GM19438 (cell line): ENCODE measurements around the gene FGF18.

ENCODE experiments used
- ATAC-seq: cut with Tn5 transposase; IDR thresholded peaks from one replicate; pipeline ENCODE4 v1.9.1; 2021; ENCODE audit warnings: low read depth; ENCODE audit not compliant: unreplicated experiment

FGF18 gene

DNA sequence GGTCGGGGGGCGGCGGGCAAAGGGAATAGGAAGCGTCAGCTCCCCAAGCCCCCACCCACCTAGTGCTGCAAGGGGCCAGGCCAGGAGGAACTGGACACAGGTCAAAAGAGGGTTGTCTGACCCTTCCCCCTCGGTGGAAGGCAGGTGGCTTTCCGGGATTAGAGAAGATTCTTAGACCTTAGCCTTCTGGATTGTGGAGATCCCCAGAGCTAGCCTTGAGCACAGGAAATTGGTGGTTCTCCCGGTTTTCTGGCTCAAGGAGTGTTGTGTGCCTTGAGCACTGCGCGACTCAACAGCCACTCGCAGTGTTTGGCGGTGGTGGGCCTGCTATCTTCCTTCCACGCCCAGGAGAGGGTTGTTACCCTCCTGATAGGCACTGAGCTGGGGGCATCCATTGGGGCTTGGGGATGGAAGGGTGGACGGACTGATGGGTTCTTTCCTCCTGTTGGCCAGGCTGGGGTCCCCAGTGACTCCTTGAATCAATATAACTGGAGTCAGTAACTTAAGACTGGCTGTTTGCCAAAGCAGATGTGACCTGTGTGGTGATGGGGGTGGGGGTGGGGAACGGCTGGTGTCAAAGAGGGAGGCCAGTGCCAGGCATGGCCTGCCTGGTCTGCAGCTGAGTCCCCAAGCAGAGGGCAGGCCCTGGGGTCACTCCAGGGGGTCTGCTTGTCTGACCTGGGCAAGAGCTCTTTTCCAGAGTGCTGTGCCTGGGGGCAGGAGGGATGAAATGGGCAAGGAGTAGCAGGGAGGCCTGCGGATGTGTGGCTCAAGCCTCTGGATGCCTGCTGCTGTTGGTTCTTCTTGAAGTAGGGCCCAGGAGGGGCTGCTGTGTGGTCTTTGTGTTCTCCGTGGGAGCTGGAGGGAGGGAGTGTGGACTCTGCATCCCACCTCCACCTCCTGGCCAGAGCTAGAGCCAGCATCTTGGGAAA lies 2.1 kb downstream of the FGF18 start:
- no peak for ATAC-seq

DNA sequence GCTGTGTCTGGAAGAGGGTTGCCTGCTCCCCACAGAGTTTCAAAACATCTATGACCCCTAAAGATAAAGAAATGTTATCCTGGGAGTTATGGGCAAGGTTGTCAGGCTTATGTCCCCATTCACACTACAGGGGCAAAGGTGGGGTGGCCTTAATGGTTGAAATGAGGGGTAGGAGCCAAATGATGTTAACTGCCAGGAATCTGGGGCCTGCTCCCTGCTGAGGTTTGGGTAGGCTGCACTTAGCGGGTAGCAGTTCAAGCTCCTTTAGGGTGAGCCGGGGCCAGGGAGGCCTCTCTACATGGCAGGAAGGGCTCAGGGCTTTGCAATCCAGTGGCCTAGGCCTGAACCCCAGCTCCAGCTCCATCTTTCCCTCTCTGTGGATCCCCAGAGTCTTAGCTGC lies 3.0 kb downstream of the FGF18 start:
- no peak for ATAC-seq

DNA sequence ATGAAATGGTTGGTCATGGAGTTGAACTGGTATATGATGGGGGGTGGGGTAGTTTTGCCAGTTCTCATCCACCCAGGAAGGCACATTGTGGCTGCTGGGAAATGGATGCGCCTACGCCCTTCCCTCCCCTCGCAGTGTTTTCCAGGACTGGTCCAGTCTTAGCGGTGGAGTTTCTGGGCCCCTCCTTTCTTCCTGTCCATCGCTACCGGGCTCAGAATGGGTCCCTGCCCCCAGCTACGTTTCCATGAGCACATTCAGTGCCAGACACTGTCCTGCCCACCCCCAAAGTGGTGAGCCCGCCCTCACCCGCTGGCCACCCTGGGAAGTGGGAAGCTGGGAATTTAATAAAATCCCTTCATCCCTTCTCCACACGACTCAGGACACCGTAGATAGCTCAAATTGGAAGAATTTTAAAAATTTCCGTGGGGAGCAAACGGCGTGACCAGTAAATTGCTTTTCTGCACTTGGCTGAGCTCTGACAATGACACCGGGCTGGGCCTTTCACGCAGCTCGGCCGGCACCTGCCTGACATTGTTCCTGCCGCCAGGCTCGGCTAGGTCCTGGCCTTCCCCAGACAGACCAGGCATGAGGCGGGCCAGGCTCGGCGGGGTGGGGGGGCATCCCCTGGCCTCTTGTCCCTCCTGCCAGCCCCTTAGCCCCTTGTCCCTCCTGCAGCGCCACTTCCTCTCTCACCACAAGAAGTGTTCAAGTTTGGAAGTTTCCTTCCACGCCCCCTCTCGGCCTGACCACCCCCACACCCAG lies 3.6 kb downstream of the FGF18 start:
- no peak for ATAC-seq

DNA sequence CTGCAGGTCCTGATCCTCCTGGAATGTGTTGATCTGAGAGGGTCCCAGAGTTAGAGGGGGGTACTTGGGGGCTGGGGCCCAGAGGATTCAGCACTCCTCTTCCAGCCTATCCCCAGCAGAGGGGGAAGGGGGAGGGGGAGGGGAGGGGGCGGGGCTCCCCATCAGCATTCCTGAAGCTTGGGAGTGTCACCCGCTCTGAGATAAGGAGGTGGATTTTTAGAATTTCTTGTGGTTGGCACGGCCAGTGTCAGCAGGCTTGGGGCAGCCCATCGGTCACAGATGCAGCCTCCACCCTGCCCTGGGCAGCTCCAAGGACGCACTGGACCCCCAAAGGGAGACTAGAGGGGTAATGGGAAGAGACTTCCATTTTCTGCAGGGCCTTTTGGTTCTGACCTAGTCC lies 5.3 kb downstream of the FGF18 start:
- ATAC-seq = no peak

DNA sequence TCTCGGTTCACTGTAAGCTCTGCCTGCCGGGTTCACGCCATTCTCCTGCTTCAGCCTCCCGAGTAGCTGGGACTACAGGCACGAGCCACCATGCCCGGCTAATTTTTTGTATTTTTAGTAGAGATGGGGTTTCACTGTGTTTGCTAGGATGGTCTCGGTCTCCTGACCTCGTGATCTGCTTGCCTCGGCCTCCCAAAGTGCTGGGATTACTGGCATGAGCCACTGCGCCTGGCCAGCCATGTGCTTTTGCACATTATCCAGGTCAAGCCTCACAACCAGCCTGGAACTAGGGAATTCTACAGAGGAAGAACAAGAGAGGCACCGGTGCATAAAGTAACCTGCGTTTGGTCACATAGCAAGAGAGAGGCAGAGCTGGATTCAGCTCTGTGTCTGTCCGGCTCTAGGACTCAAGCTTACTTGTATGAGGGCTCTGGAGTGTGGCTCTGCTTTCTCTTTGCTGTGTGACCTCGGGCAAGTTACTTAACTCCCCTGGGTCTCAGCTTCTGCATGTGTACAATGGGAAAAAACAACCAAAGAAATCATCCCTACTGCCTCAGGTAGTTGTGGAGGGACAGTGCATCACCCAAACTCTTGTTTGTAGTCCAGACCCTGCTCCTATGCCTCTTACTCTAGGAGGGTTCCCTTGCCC lies 6.3 kb downstream of the FGF18 start:
- no peak for ATAC-seq

DNA sequence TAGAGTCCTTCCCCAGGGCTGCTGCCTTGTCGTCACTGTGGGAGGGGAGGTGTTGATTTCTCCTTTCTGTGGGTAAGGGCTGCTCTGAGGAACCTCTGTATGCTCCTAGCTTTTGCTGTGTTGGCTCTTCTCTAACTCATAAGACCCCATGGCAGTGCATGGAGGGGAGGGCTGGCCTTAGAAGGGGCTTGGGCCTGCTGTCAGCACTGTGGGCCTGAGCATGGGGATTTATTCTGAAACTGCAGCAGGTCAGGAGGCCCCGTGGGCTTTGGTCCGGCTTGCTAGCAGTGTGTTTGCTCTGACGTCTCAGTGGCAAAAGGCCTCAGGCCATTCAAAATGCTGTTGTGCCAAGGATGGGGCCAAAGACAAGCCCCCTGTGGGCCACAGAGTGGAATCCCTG lies 6.8 kb downstream of the FGF18 start:
- no peak for ATAC-seq

DNA sequence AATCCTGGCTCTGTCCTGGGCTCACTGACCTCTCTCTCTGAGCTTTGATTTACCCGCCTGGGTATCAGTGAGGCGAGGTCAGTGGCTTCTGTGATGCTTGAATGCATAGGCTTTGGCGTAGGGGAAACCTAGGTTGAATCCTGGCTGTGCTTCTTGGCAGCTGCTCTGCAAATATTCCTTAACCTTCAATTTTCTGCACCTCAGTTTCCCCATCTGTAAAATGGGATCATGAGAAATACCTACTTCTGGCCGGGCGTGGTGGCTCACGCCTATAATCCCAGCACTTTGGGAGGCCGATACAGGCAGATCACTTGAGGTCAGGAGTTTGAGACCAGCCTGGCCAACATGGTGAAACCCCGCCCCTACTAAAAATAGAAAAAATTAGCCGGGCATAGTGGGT lies 7.2 kb downstream of the FGF18 start:
- ATAC-seq = no peak

DNA sequence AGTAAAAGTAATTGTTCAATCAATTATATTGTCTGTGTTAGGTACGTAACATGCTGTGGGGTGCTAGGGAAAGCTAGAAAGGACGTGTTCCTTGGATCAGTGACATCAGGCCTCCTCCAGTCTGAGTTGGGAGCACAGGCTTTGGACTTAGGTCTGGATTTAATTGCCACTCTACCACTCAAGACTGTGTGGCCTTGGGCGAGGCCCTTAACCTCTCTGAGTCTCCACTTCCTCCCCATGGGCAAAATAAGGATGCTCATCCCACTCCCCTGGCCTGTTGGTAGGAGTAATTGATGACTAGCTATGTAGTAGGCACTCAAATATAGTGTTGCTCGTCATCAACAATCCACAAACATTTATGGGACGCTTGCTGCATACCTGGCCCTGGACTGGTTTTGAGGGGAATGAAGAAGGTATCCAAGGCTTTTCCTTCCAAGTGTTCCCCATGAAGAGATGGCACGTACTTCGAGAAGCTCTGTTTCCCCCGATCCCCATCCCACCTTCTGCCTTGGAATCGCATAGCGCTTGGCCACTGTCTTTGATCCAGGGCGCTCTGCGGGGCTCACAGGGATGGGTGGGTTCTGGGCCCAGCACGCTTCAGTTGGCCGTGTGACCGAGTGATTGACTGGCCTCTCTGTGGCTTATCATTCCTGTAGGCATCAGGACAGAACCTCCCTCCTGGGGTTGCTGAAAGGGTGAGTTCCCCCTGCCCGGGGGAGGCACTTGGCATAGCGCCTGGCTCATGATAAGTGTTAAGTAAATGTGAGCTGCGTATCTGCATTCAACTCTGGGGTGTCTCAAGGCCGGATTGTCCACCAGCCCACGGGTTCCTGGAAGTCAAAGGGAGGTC lies 8.1 kb downstream of the FGF18 start:
- no peak for ATAC-seq

DNA sequence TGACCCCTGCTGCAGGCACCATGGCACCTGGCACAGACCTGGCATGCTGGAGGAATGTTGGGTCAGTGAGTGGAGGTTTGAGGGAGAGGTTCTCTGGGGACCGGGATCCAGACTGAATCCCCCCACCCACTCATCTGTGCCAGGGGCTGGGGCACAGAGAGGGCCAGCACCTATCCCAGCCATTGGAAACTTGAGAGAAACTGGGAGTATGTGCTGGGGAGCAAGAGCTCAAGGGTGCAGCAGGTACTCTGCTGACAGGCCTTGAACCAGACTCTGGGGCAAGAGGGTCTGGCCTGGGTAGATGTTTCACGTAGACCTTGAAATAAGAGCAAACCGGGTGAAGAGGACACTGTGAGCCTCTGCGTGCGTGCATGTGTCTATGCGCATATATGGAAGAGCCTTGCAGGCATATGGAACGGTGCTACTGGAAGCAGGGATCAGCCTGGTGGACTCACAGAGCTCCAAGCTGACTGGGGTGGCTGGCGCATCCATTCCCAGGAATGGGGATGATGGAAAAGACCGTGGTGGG lies 8.8 kb downstream of the FGF18 start:
- ATAC-seq = no peak

DNA sequence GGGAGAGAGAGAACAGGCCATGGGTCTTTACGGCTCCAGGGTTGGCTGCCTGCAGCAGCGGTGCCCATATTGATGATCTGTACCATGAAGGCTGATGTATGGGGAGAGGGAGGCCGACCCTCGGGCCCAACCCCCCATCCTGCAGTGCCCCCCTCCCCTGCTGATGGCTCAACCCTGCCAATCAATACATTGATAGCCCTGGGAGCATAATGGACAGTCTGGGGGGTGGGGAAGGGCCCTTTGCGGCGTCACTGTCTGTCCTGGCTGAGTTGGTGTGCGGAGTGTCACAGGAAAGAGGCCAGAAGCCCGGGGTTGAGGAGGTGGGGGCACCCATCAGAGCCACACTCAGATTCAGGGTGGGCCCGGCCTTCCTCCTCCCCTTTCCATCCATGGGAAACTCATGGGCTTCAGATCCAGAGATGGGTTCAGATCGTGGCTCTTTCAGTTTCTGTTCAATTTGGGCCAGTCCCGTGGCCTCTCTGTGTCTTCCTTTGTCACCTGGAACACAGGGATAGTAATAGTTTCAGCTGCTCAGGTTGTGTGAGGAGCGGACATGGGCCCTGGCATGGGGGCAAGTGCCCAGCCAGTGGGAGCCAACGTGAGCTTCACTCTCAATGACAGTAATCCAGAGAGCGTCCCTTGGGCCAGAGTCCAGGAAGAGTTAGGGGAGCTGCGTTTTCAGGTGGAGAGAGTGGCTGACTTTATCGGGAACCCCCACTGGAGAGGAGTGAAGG lies 9.5 kb downstream of the FGF18 start:
- no peak for ATAC-seq

DNA sequence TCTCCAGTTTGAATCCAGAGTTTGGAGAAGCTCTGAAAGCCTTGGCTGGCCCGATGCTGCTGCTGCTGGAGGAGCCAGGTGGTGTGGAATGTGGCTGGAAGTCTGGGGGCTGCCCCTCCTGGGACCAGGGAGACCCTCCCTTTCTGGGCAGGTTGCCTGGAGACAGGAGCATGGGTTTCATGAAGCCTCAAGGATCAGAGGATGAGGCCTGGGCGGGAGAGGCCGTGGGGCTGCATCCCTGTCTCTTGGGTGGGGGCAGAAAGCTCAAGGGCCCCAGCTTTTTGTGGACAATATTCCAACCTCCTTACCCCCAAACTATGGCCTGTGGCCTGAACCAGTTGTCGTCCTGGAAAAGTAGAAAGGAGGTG lies 10.1 kb downstream of the FGF18 start:
- ATAC-seq = no peak

DNA sequence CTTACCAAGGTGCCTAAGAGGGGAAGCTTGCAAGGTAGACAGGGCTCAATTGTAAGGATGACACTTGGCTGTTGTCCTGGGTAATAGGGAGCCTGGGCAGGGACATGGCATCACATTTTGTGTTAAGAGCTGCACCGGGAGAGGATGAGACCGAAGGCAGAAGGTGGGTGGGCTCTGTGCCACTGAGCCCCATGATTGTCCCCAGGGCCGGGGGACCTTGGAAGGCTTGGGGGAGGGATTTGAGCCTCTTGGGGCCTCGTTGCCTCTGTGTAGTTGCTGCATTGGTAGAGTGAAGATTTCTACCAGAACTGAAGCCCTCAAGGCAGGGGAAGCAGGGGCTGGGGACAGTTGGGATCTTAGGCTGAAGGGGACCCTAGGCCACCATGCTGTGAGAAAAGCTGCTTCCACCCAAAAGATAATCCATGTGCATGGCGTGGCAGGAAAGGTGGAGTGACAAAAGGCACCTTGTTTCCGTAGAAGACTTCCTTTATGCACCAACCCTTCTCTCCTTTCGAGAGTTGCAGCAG lies 11.9 kb downstream of the FGF18 start:
- ATAC-seq = no peak

DNA sequence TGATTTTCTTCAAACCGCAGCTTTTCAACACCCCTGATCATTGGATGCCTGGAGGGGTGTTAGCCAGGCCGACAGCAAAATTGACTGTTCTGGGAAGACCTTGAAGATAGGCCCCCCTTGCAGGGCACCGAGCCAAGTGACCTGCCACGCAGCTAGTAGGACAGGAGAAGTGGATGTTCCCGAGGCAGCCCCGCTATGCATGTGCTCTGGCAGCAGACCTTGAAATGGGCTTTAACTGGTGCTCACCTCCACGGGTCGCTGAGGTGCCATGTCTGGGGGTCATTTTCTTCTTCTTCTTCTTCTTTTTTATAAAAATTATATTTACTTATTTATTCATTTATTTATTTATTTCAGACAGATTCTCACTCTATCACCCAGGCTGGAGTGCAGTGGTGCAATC lies 12.6 kb downstream of the FGF18 start:
- no peak for ATAC-seq

DNA sequence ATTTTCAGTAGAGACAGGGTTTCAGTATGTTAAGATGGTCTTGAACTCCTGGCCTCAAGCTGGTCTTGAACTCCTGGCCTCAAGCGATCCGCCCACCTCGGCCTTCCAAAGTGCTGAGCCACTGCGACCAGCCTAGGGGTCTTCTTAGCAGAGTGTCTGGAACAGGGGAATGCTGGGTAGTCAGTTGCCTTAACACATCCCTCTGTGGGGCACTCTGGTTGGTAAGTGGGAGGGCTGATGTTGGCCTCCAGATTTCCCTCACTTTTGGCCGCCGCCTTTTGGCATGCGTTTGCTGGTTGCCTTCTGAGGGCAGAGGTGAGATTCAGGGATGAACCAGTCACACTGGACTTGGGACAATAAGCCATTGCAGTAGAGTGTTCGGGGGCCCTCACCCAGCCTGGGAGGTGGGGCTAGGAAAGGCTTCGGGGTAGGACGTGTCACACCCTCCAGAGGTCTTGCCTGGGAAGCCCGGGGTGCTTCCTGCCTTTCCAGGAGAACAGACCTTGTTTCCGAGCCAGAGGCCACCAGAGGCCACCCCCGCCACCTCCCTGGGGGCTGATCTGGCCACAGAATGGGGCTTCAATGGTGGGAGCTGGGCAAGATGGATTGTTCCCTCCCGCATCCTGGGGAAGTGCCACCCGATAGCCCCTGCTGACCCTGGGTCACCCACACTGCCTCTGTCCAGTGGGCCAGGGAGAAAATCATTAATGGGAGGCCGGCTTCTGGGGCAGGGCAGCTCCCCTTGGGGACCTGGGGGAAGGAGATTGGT lies 13.3 kb downstream of the FGF18 start:
- no peak for ATAC-seq

DNA sequence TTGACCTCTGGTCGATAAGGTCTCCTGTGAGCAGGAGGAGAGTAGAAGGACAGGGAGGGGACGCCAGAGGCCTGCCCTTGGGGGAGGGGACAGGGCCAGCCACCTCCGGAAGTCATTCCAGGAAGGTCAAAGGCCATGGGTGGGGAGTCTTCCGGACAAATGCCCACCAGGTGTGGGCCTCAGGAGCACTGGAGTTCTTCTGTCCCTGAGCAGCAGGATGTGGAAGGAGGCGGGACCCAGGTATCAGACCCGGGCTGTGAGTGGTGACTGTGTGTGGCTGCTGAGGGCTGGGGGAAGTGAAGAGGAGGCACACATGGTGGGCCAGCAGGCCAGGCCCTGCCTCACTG lies 13.9 kb downstream of the FGF18 start:
- ATAC-seq = no peak

DNA sequence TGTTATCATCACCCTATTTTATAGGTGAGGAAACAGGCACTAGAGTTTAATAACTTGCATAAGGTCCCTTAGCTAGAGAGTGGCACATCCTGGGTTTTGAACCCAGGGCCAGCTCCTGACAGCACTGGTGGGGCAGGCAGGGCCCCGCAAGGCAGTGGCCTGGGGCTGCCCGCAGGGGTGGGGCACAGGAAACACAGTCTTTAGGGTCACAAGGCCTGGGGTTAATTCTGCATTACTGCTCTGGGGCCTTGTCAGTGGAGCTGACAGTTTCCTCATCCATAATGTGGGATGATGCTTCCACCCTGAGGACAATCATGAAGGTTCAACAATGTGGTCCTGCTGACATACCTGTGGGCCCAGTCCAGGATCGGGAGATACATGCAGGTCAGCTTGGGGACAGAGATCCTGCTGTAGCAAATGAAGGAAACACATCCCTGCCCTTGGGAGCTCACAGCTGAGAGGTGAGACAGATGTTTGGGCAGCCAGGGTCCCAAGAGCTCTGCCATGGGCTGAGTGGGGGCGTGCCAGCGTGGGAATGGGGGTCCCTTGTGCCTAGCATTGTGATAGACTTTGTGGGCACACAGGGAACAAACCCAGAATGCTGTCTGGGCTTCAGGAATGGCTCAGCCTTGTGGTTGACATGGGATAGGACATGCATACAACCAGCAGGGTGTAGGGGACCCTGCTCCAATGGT lies 14.7 kb downstream of the FGF18 start:
- no peak for ATAC-seq

DNA sequence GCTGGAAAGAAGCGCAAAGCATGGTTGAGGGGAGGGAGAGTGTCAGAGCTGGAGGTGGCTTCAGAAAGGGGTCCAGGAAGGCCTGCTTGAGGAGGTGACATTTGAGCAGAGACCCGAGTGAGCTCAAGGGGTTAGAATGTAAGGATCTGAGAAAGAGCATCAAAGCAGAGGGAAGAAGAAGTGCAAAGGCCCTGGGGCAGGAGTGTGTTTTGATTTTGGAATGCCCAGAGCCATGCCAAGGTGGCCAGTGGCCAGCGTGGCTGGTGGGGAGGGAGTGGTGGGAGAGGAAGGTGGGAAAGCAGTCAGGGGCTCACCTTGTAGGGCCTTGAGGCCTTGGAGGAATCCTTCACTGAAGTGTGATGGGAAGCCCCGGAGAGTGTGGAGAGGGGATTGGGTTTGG lies 15.4 kb downstream of the FGF18 start:
- ATAC-seq = no peak

DNA sequence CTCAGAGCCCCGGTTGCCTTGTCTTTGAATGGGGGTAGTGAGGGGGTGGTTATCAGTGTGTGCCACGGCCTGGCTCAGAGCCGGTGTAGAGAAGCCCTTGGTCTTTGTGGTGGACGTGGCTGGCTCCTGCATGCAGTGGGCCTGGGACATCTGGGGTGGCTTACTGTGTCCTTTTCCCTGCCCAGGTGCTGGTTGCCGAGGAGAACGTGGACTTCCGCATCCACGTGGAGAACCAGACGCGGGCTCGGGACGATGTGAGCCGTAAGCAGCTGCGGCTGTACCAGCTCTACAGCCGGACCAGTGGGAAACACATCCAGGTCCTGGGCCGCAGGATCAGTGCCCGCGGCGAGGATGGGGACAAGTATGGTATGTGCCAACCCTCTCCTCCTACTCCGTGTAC lies 16.5 kb downstream of the FGF18 start:
- ATAC-seq = no peak
